Fibroblast of skin of left biceps (primary cell): ENCODE measurements around the gene POMT1.
"Not testable (repeated sequence)": the region's sequence is repeated elsewhere in the genome, so short reads cannot be mapped to it uniquely, and the experiment has no call there.

Source experiments
- DNase-seq, 2 experiments: peaks; one replicate each; pipeline ENCODE4 v3.0.0-alpha.2; 2013; ENCODE audit warnings: low read depth in 2 of 2

POMT1 gene

GRCh38 chr9:131524665-131525315, 22.1 kb downstream of the POMT1 start:
- DNase-seq, result peak in 1 of 2 experiments; percentile 15

DNA sequence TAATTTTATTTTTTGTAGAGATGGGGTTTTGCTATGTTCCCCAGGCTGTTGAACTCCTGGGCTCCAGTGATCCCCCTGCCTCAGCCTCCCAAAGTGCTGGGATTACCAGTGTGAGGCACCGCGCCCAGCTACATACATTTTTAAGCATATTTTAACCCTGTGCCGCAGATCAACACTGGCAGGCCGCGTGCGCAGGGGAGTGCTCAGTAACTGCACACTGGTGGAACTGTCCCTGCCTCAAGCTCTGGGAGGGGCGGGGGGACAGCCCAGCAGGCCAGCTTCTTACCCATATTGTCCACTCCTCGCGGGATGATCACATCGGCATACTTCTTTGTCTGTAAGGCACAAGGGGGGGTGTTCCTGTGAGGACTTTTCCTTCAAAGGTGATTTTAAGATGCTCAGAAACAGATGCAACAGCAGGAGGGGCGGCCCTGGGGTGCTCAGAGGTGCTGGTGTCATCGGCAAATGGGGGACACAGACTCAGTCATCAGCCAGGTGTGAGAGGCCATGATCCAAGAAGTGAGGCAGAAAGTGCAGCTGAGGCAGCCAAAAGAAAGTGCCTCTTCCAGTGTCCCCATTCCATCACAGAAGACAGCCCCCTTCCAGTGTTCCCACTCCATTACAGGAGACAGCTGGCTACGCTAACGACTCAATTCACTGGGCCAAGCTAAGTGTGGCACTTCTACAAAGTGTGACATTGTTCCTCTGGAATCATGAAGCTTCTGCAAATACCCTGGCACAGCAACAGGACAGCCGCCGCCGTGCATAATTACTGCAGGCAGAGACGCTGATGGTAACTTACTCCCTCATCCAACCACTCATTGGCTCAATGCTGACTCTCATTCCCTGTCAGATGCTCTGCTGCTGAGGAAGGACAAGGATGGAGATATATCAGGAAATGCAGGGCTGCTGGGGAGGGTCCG, 23.2 kb downstream of the POMT1 start:
- DNase-seq, result no peak

GRCh38 chr9:131528186-131528585, 25.5 kb downstream of the POMT1 start:
- no peak for DNase-seq

GRCh38 chr9:131528886-131529505, 26.3 kb downstream of the POMT1 start:
- DNase-seq, result no peak

DNA sequence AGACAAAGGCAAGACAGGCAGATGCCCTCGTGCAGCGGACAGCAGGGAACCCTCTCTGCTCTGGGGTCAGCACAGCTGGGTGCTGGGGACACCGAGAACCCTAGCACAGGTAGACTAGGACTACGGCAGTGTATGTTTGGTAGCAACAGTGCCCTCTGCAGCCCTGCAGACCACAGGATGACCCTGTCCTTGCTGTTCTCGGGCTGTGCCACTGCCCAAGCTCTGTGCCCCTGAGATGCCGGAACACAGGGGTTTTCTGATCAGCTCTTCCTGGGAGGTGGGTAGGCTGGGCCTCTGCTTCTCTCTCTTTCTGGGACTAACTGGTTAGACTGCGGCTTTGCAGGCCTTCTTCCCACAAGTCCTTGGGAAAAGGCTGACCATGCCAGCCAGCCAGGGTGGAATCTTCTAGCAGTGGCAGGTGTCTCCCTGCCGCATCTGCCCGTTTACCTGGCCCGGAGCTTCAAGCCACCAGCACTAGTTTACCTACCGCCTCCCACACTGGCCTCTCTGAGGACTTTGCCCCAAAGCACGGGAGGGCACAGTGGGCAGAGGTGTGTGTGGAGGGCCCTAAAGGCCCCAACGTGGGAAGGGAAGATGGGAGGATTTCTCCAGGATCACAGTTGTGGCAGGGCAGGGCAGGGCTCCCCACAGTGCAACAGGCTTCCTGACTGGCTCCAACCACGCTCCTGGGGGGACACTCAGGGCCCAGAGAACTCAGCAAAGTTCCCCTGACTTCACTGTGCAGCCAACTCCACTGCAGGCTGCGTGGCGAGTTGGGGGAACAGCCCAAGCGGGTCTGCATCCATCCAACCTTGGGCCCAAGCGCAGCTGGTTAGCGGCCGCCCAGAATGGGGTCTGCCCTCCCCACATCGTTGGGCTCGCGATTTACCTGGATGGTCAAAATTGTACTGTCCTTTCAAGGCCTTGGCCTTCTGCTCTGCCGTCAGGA, 27.2 kb downstream of the POMT1 start:
- no peak for DNase-seq

GRCh38 chr9:131530546-131530919, 27.8 kb downstream of the POMT1 start:
- no peak for DNase-seq

DNA sequence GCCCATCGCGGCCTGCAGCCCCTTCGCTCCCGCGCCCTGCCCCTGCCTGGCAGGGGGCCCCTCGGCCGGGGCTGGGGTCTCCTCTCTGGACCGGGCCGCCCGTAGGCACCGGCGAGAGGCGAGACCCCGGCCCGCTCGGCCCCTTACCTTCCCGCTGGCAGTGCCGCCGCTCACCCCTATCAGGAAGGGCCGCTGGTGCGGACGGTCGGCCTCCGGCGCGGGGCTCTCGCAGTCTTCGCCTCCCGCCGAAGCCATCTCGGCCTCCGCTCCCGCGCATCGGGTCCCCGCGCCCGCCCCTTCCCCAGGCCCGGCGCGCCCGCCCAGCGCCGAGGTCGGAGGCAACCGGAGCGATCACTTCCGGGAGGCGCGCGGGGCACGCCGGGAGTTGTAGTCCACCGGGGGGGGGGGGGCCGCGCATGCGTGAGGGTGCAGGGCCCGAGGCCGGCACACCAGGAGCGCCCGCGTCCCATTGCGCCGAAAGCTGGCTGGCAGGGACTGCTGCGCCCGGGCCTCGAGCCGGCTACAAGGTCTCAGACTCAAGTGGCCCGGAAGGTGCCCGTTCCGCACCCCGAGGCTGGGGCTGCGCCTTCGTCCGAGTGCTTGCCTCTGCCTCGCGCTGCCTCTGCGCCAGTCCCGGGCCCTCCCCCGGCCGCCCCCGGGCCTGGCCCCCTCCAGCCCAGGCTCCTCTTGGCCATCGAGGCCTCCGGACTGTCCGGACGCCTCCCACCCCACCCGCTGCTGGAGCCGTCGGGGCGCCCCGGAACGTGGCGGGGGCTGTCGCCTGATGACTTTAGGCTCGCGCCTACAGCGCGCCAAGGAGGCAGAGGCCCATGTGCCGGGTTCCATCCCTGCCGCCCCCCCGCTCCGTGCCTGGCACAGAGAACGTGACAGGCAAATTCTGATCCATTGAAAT, 28.5 kb downstream of the POMT1 start, which contains the start of gene UCK1:
TSS of gene UCK1 (minus strand) at position 344 of the 913 bp plus-strand sequence. CDS start at position 255, 89 bp downstream.
- DNase-seq, result peak; percentile 41 to 46

GRCh38 chr9:131534721-131535237, 32.1 kb downstream of the POMT1 start:
- DNase-seq, result no peak

- no peak for DNase-seq
Observed at GRCh38 chr9:131537946-131538345, 35.2 kb downstream of the POMT1 start.

- no peak for DNase-seq
Observed at GRCh38 chr9:131539223-131539923, 36.7 kb downstream of the POMT1 start.

GRCh38 chr9:131543141-131543540, 40.4 kb downstream of the POMT1 start:
- no peak for DNase-seq

DNA sequence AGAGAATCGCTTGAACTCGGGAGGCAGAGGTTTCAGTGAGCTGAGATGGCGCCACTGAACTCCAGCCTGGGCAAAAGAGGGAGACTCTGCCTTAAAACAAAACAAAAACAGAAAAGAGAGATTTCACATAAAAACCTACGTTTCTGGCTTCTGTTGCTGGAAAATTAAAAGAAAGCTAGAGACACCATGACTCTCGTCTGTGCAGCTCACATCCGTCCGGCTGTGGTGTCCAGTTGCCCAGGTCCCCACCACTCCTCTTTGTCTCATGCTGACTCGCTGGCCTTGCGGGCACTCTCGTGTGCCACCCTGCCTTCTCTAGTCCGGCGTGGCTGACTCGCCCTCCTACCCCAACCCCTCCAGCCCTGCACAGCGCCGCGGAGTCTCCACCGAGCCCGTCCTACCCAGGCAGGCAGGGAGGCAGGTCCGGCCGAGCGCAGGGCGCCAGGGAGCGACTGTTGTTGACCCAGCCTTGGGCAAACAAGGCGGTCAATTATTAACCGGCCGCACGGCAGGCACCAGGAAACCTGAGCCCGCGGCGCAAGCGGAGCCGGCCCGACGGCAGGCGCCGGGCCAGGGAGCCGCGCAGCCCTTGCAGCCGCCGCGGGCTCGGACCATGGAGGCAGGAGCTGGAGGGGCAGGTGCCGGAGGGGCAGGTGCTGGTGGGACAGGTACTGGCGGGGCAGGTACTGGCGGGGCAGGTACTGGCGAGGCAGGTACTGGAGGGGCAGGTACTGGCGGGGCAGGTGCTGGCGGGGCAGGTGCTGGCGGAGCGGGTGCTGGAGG, 42.5 kb downstream of the POMT1 start, which contains the start of gene PRRT1B:
TSS of gene PRRT1B (plus strand) at position 521 of the 783 bp plus-strand sequence. CDS start at position 614, 93 bp downstream.
- DNase-seq, result no peak

DNA sequence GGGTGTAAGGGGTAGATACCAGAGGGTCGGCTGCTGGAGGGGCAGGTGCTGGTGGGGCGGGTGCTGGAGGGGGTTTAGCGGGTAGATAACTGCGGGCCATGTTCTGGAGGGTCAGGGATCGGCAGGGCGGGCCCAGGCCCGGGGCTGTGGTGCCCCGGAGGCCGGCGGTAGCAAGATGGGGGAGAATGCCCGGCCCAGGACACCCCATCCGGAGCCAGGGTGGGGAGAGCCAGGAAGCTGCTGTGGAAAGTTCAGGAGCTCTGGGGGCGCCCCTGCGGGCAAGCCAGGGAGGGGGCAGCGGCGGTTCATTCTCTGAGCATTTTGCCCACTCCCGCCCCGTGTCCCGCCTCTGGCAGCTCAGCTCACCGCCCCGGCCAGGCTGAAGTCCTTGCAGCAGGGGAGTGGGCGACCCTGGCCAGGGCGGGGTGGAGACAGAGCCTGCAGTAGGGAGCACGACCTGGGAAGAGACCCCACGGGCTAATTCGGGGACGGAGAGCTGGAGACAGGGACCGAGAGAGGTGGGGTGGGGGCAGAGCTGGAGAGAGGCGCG, 43.1 kb downstream of the POMT1 start:
- no peak for DNase-seq

DNA sequence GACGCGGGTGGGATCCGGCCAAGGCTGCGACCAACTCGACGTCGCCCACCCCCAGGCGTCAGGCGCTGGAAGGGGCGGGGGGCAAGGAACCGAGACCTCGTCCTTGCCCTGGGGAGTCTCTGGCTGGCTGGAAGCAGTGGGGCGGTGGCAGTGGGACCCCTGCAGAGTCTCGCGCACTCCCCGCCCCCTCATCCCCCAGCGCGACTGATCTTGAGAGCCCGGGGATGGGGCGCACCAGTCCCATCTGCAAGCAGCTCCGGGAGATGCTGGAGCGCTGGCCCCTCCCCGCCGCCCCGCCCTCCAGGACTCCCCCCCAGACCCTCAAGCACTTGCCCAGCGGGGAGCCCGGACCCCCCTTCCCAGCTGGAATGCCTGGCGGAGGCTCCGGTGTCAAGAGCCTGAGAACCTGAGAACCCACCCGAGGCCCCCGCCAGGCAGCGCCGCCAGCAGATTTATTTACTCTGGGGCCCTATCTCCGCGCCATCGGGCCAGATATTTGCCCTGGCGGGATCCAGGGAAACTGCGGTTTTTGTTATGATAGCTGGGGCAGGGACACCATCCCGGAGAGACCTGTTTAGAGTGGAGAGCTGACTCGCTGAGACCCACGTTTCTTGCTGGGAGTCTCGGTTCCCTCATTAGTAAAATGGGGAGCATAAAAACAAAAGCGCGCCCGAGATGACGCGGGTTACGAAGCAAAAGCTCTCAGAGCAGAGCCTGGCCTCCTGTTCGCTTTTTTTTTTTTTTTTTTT, 43.8 kb downstream of the POMT1 start:
- DNase-seq, result no peak

DNA sequence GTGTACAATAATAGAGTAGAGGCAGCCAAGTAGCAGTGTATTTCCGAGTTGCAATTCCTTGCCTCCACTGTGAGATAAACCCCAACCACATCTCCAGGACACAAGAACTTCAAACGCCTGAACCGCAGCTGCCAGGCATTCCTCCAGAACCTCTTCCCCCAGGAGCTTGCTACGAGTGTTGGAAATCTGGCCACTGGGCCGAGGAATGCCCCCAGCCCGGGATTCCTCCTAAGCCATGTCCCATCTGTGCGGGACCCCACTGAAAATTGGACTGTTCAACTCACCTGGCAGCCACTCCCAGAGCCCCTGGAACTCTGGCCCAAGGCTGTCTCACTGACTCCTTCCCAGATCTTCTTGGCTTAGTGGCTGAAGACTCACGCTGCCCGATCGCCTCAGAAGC, 46.5 kb downstream of the POMT1 start:
- DNase-seq, result not testable (repeated sequence)

DNA sequence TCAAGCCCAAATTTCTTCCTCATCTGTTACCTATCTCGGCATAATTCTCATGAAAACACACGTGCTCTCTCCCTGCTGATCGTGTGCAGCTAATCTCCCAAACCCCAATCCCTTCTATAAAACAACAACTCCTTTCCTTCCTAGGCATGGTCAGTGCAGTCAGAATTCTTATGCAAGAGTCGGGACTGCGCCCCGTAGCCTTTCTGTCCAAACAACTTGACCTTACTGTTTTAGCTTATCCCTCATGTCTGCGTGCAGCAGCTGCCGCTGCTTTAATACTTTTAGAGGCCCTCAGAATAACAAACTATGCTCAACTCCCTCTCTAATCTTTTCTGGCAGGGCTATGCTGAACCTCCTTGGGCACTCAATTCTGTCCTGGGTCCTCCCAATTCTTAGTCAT, 47.7 kb downstream of the POMT1 start:
- DNase-seq, result not testable (repeated sequence)

DNA sequence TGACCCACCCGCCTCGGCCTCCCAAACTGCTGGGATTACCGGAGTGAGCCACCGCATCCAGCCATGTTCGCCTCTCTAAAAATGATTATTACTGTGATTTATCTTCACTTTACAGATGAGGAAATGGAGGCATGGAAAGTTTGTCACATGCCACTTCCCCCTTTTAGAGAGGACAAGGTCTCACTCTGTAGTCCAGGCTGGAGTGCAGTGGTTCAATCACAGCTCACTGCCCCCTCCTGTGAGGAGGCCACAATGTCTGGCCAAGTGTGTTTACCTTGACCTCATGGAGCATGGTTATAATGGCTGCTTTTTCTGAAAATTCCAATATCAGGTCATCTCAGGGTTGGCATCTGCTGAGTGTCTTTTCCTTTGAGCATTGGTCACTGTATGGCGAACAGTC, 49.3 kb downstream of the POMT1 start:
- DNase-seq, result no peak
